BLaER1 treated with 17β-estradiol and CSF1 and Interleukin-3, amounts not matched to agents 10 nM and 100 nM (cell line): ENCODE measurements around the gene GYS1.

Experiments used
- H3K27ac ChIP-seq, 11 experiments: shearing (Covaris generic); formaldehyde crosslinking; 2 replicates each; pipeline ENCODE4 v1.8.1; 2022
- H3K27me3 ChIP-seq, 11 experiments: shearing (Covaris generic); formaldehyde crosslinking; 2 replicates each; pipeline ENCODE4 v1.8.1; 2022
- H3K36me3 ChIP-seq, 11 experiments: shearing (Covaris generic); formaldehyde crosslinking; 2 replicates each; pipeline ENCODE4 v1.8.1; 2022
- H3K4me1 ChIP-seq, 10 experiments: shearing (Covaris generic); formaldehyde crosslinking; 2 replicates each; pipeline ENCODE4 v1.8.1; 2022
- H3K4me2 ChIP-seq, 11 experiments: shearing (Covaris generic); formaldehyde crosslinking; 2 replicates each; pipeline ENCODE4 v1.8.1; 2022
- H3K4me3 ChIP-seq, 10 experiments: shearing (Covaris generic); formaldehyde crosslinking; 2 replicates each; pipeline ENCODE4 v1.8.1; 2022
- H3K9ac ChIP-seq, 11 experiments: shearing (Covaris generic); formaldehyde crosslinking; 2 replicates each; pipeline ENCODE4 v1.8.1; 2022
- H3K9me3 ChIP-seq, 11 experiments: shearing (Covaris generic); formaldehyde crosslinking; replicated peaks in 1 of 11; 2 replicates each; pipeline ENCODE4 v1.8.1; 2022
- H4K20me1 ChIP-seq, 11 experiments: shearing (Covaris generic); formaldehyde crosslinking; 2 replicates each; pipeline ENCODE4 v1.8.1; 2022
- Cebpa-rat ChIP-seq, 11 experiments: shearing (Covaris generic); IDR thresholded peaks; 2 replicates each; pipeline ENCODE4 v1.8.1; 2022

The GYS1 gene

GRCh38 chr19:48963371-48964204 is 29.5 kb downstream of the GYS1 start:
- H3K9ac ChIP-seq: peak overlapping the region; percentile 80 to 99 (median 87)
- no peaks in the 10 kb centered on the region for H3K9me3 ChIP-seq
- no peak for TF ChIP-seq Cebpa-rat (IDR thresholded peaks at IDR 0.05)
- H4K20me1 ChIP-seq: peaks cover 23 to 39% (median 32%) of the 10 kb centered on the region in 11 experiments; a peak in 21 of 22 replicates
- peaks cover 58 to 86% (median 72%) of the 10 kb centered on the region in 10 experiments for H3K4me1 ChIP-seq
- no peaks in the 10 kb centered on the region for H3K27me3 ChIP-seq
- peak overlapping the region; percentile 91 to 99 (median 96) for H3K27ac ChIP-seq
- peak overlapping the region; percentile 80 to 98 (median 92) for H3K4me2 ChIP-seq
- peaks cover 23 to 52% (median 43%) of the 10 kb centered on the region in 11 experiments for H3K36me3 ChIP-seq
- H3K4me3 ChIP-seq: peak overlapping the region; percentile 42 to 68 (median 54); a peak in 18 of 20 replicates

- H3K27ac ChIP-seq: peak overlapping the region; percentile 91 to 99 (median 96)
- peak overlapping the region in 9 of 10 experiments; percentile 11 to 59 (median 39); a peak in 11 of 20 replicates for H3K4me3 ChIP-seq
- no peaks in the 10 kb centered on the region for H3K27me3 ChIP-seq
- peaks cover 25 to 52% (median 45%) of the 10 kb centered on the region in 11 experiments for H3K36me3 ChIP-seq
- no peaks in the 10 kb centered on the region for H3K9me3 ChIP-seq
- TF ChIP-seq Cebpa-rat (IDR thresholded peaks at IDR 0.05): no peak
- H3K4me2 ChIP-seq: peak overlapping the region; percentile 80 to 100 (median 90)
- H4K20me1 ChIP-seq: peaks cover 23 to 31% (median 26%) of the 10 kb centered on the region in 11 experiments; a peak in 21 of 22 replicates
- peaks cover 53 to 83% (median 70%) of the 10 kb centered on the region in 10 experiments for H3K4me1 ChIP-seq
- peak overlapping the region; percentile 80 to 99 (median 87) for H3K9ac ChIP-seq
These were observed 30.3 kb downstream of the GYS1 start for GRCh38 chr19:48962849-48963165.

- no peak for TF ChIP-seq Cebpa-rat (IDR thresholded peaks at IDR 0.05)
- Histone ChIP-seq H3K27ac (peak overlapping the region; percentile 91 to 99 (median 96)), H4K20me1 (peaks cover 20 to 26% (median 21%) of the 10 kb centered on the region in 11 experiments; a peak in 21 of 22 replicates), H3K4me2 (peak overlapping the region; percentile 80 to 100 (median 85)), H3K36me3 (peaks cover 27 to 57% (median 45%) of the 10 kb centered on the region in 11 experiments), H3K4me1 (peaks cover 47 to 83% (median 69%) of the 10 kb centered on the region in 10 experiments), H3K9me3 (no peaks in the 10 kb centered on the region), H3K9ac (peak overlapping the region; percentile 74 to 99 (median 87)), H3K27me3 (no peaks in the 10 kb centered on the region), H3K4me3 (peak overlapping the region in 9 of 10 experiments; percentile 11 to 59 (median 39); a peak in 11 of 20 replicates)
These were observed 30.9 kb downstream of the GYS1 start for GRCh38 chr19:48962029-48962848.

- peaks cover 14 to 20% (median 15%) of the 10 kb centered on the region in 11 experiments; a peak in 21 of 22 replicates for H4K20me1 ChIP-seq
- H3K36me3 ChIP-seq: peaks cover 27 to 57% (median 44%) of the 10 kb centered on the region in 11 experiments
- peak overlapping the region; percentile 74 to 99 (median 87); a peak in 21 of 22 replicates for H3K9ac ChIP-seq
- peak overlapping the region; percentile 80 to 100 (median 85) for H3K4me2 ChIP-seq
- TF ChIP-seq Cebpa-rat (IDR thresholded peaks at IDR 0.05): no peak
- peak overlapping the region; percentile 91 to 99 (median 96) for H3K27ac ChIP-seq
- H3K27me3 ChIP-seq: no peaks in the 10 kb centered on the region
- H3K9me3 ChIP-seq: no peaks in the 10 kb centered on the region
- peaks cover 41 to 83% (median 69%) of the 10 kb centered on the region in 10 experiments for H3K4me1 ChIP-seq
- H3K4me3 ChIP-seq: peak overlapping the region in 4 of 10 experiments; percentile 42 to 59 (median 48); a peak in 4 of 20 replicates
These were observed 31.5 kb downstream of the GYS1 start for GRCh38 chr19:48961673-48962028.

- Histone ChIP-seq H3K9me3 (no peaks in the 10 kb centered on the region), H4K20me1 (peaks cover 9 to 15% (median 10%) of the 10 kb centered on the region in 11 experiments; a peak in 21 of 22 replicates), H3K4me1 (peaks cover 39 to 83% (median 70%) of the 10 kb centered on the region in 10 experiments), H3K4me2 (peak overlapping the region; percentile 80 to 100 (median 85); a peak in 21 of 22 replicates), H3K27ac (peak overlapping the region in 10 of 11 experiments; percentile 91 to 99 (median 96); a peak in 18 of 22 replicates), H3K27me3 (no peaks in the 10 kb centered on the region), H3K36me3 (peaks cover 27 to 57% (median 43%) of the 10 kb centered on the region in 11 experiments), H3K4me3 (0 out of 20 replicates have a peak overlapping the region, but pooled peaks of 1 of the 10 experiments have one; percentile 11), H3K9ac (peak overlapping the region in 10 of 11 experiments; percentile 35 to 99 (median 84); a peak in 16 of 22 replicates)
- TF ChIP-seq Cebpa-rat (IDR thresholded peaks at IDR 0.05): no peak
These were observed 32.0 kb downstream of the GYS1 start for GRCh38 chr19:48961051-48961649.

- TF ChIP-seq Cebpa-rat (IDR thresholded peaks at IDR 0.05): no peak
- Histone ChIP-seq H3K4me1 (peaks cover 47 to 89% (median 76%) of the 10 kb centered on the region in 10 experiments), H3K9ac (no peak overlapping the region), H4K20me1 (peaks cover 0 to 10% (median 0%) of the 10 kb centered on the region in 11 experiments; a peak in 6 of 22 replicates), H3K27ac (peak overlapping the region in 1 of 11 experiments; percentile 20; a peak in 2 of 22 replicates), H3K27me3 (no peaks in the 10 kb centered on the region), H3K4me2 (peak overlapping the region in 7 of 11 experiments; percentile 2 to 100 (median 84); a peak in 10 of 22 replicates), H3K36me3 (peaks cover 26 to 57% (median 44%) of the 10 kb centered on the region in 11 experiments; a peak in 21 of 22 replicates), H3K9me3 (no peaks in the 10 kb centered on the region), H3K4me3 (no peak overlapping the region)
These were observed 33.5 kb downstream of the GYS1 start for GRCh38 chr19:48959341-48960239.

GRCh38 chr19:48958006-48958405 is 35.1 kb downstream of the GYS1 start:
- peaks cover 41 to 88% (median 71%) of the 10 kb centered on the region in 10 experiments for H3K4me1 ChIP-seq
- peaks cover 0 to 10% (median 0%) of the 10 kb centered on the region in 11 experiments; a peak in 6 of 22 replicates for H4K20me1 ChIP-seq
- H3K4me3 ChIP-seq: no peak overlapping the region
- H3K36me3 ChIP-seq: peaks cover 26 to 57% (median 44%) of the 10 kb centered on the region in 11 experiments; a peak in 21 of 22 replicates
- no peaks in the 10 kb centered on the region for H3K9me3 ChIP-seq
- H3K27ac ChIP-seq: no peak overlapping the region
- TF ChIP-seq Cebpa-rat (IDR thresholded peaks at IDR 0.05): no peak
- peak overlapping the region in 1 of 11 experiments; percentile 6; a peak in 1 of 22 replicates for H3K9ac ChIP-seq
- H3K27me3 ChIP-seq: no peaks in the 10 kb centered on the region
- peak overlapping the region in 4 of 11 experiments; percentile 30 to 100 (median 98); a peak in 7 of 22 replicates for H3K4me2 ChIP-seq
